Tibial nerve (tissue), 4 donors: ENCODE data around the gene CXXC5. TPM values are rescaled to one million over a fixed set of nuclear protein-coding genes. Genes with fewer than 3 reads are reported as not detected.

Source experiments
- DNase-seq, 2 donors: peaks; one replicate each; pipeline ENCODE4 v3.0.0-alpha.2; 2019; ENCODE audit warnings: low spot score in 2 of 2
- H3K27ac ChIP-seq, 4 donors: fragments of 200-600 bp; sonication (generic) in 3 of 4; one replicate each; pipeline ENCODE4 v1.5.1; 2017 to 2019; ENCODE audit warnings: mild to moderate bottlenecking in 1 of 4
- H3K27me3 ChIP-seq, 2 donors: fragments of 200-600 bp; sonication (generic) in 1 of 2; one replicate each; pipeline versions ENCODE4 v1.5.1 to v1.6.0; 2017 to 2019
- H3K36me3 ChIP-seq, 3 donors: fragments of 200-600 bp; sonication (generic); one replicate each; pipeline ENCODE4 v1.5.1; 2018 to 2019
- H3K4me1 ChIP-seq, 4 donors: fragments of 200-600 bp; sonication (generic) in 3 of 4; one replicate each; pipeline ENCODE4 v1.5.1; 2017 to 2019
- H3K4me3 ChIP-seq, 4 donors: fragments of 200-600 bp; sonication (generic) in 3 of 4; one replicate each; pipeline ENCODE4 v1.5.1; 2017 to 2019; ENCODE audit warnings: mild to moderate bottlenecking in 1 of 4, moderate library complexity in 1 of 4
- H3K9me3 ChIP-seq, 4 donors: fragments of 200-600 bp; sonication (generic) in 3 of 4; one replicate each; pipeline ENCODE4 v1.5.1; 2017 to 2019
- CTCF ChIP-seq, 5 experiments: fragments of 200-600 bp in 3 of 5; fragments of 450-650 bp in 2 of 5; sonication (generic) in 3 of 5; IDR thresholded peaks; one replicate each; pipeline ENCODE4 v1.5.1; 2016 to 2019; ENCODE audit warnings: antibody characterized with exemption in 5 of 5, mild to moderate bottlenecking in 3 of 5, moderate library complexity in 2 of 5
- EP300 ChIP-seq, 2 donors: sonication (generic); formaldehyde crosslinking; IDR thresholded peaks; one replicate each; pipeline ENCODE4 v1.6.1; 2017; ENCODE audit warnings: antibody characterized with exemption in 2 of 2, mild to moderate bottlenecking in 1 of 2
- POLR2A ChIP-seq, 2 donors: fragments of 450-650 bp; IDR thresholded peaks; one replicate each; pipeline ENCODE4 v1.6.1; 2017; ENCODE audit warnings: antibody characterized with exemption in 2 of 2, mild to moderate bottlenecking in 2 of 2, moderate library complexity in 2 of 2
- WGBS, 2 donors: methylation state at CpG; one replicate each; pipeline ENCODE4 v1.1.5; 2018; 5-methylcytosine and 5-hydroxymethylcytosine counted together
- total RNA-seq, 4 donors: library from RNA; depleted of rRNA; stranded (reverse); fragments of >200 nt; gene quantifications; one replicate each; pipeline ENCODE4 v1.1.0, GENCODE V29; 2016

The CXXC5 gene
- total RNA-seq, 4 donors from 2014 or later, result 45.0 to 80.4 (median 67.0) TPM

- peaks cover 5 to 100% (median 97%) of the 10 kb centered on the region in 4 donors for H3K4me1 ChIP-seq
These were observed 9.5 kb downstream of the CXXC5 start for GRCh38 chr5:139657363-139658321.

GRCh38 chr5:139658501-139658927, 10.4 kb downstream of the CXXC5 start:
- Histone ChIP-seq H3K4me1 (peaks cover 4 to 100% (median 93%) of the 10 kb centered on the region in 4 donors), H3K4me3 (peak overlapping the region in 1 of 4 donors; percentile 41), H3K27ac (peak overlapping the region; percentile 72 to 98 (median 90)), H3K36me3 (no peaks in the 10 kb centered on the region), H3K27me3 (no peaks in the 10 kb centered on the region), H3K9me3 (no peaks in the 10 kb centered on the region)
- DNase-seq, result no peak
- TF ChIP-seq CTCF (IDR thresholded peaks at IDR 0.05) (peak in 1 of 5 experiments; percentile 39), EP300 (IDR thresholded peaks at IDR 0.05) (peak in 1 of 2 donors; percentile 22), POLR2A (IDR thresholded peaks at IDR 0.05) (no peak)
- WGBS, 2 donors, result 13 to 41% methylated on average over 2 to 4 of the region's 14 CpGs

More at GRCh38 chr5:139657363-139658321, 9.5 kb downstream of the CXXC5 start:
- TF ChIP-seq EP300 (IDR thresholded peaks at IDR 0.05) (no peak), POLR2A (IDR thresholded peaks at IDR 0.05) (no peak), CTCF (IDR thresholded peaks at IDR 0.05) (no peak)
- 31 to 33% methylated on average over 11 of the region's 12 CpGs for WGBS, 2 donors
- no peaks in the 10 kb centered on the region for H3K27me3 ChIP-seq
- H3K36me3 ChIP-seq, result no peaks in the 10 kb centered on the region
- H3K9me3 ChIP-seq, result no peaks in the 10 kb centered on the region
- H3K4me3 ChIP-seq, result no peak overlapping the region
- DNase-seq, result no peak
- peak overlapping the region; percentile 72 to 98 (median 90) for H3K27ac ChIP-seq

- Histone ChIP-seq H3K36me3 (no peaks in the 10 kb centered on the region), H3K4me1 (peaks cover 0 to 100% (median 93%) of the 10 kb centered on the region in 4 donors), H3K27me3 (no peaks in the 10 kb centered on the region), H3K27ac (peak overlapping the region; percentile 72 to 98 (median 90)), H3K4me3 (peak overlapping the region in 3 of 4 donors; percentile 23 to 41 (median 39)), H3K9me3 (no peaks in the 10 kb centered on the region)
- DNase-seq, result no peak
- no peak for TF ChIP-seq POLR2A (IDR thresholded peaks at IDR 0.05)
- TF ChIP-seq EP300 (IDR thresholded peaks at IDR 0.05), result peak in 1 of 2 donors; percentile 15
- TF ChIP-seq CTCF (IDR thresholded peaks at IDR 0.05), result no peak
- 17 to 18% methylated on average over 15 of the region's 15 CpGs for WGBS, 2 donors
These were observed 10.9 kb downstream of the CXXC5 start for GRCh38 chr5:139658928-139659667.

DNA sequence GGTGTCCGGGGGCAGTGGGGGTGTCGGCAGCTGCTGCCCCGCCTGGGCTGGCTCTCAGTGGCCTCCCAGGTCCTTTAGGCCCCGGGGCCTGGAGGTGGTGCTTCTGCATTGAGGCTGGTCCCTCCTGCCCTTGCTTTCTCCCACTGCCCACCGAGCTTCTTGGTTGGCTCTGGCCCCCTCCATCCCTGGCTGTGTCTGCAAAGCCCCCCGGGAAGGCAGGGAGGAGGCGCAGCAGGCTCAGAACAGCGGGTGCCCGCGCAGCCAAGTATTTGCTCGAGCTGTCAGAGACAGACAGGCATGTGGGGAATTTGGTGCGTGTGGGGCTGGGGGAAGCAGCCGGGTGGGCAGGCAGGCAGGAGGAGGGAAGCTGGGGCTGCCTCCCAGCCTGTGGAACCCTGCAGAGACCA, 11.5 kb downstream of the CXXC5 start:
- H3K36me3 ChIP-seq, result no peaks in the 10 kb centered on the region
- peak overlapping the region; percentile 72 to 98 (median 90) for H3K27ac ChIP-seq
- H3K4me3 ChIP-seq, result peak overlapping the region in 3 of 4 donors; percentile 23 to 41 (median 39)
- no peaks in the 10 kb centered on the region for H3K27me3 ChIP-seq
- H3K4me1 ChIP-seq, result peaks cover 0 to 100% (median 93%) of the 10 kb centered on the region in 4 donors
- TF ChIP-seq POLR2A (IDR thresholded peaks at IDR 0.05), result no peak
- H3K9me3 ChIP-seq, result no peaks in the 10 kb centered on the region
- 9 to 15% methylated on average over 10 to 12 of the region's 13 CpGs for WGBS, 2 donors
- DNase-seq, result no peak

GRCh38 chr5:139660105-139660922, 12.2 kb downstream of the CXXC5 start:
- H3K4me3 ChIP-seq, result peak overlapping the region; percentile 12 to 41 (median 31)
- peak in 1 of 5 experiments; percentile 14 for TF ChIP-seq CTCF (IDR thresholded peaks at IDR 0.05)
- TF ChIP-seq POLR2A (IDR thresholded peaks at IDR 0.05), result peak in 1 of 2 donors; percentile 31
- peak in 1 of 2 donors; percentile 81 for TF ChIP-seq EP300 (IDR thresholded peaks at IDR 0.05)
- whole genome bisulfite sequencing, 2 donors, result 24 to 35% methylated on average over 7 to 14 of the region's 14 CpGs
- DNase-seq, result no peak
- H3K27ac ChIP-seq, result peak overlapping the region; percentile 72 to 98 (median 90)
- H3K27me3 ChIP-seq, result no peaks in the 10 kb centered on the region
- H3K9me3 ChIP-seq, result no peaks in the 10 kb centered on the region
- peaks cover 0 to 100% (median 93%) of the 10 kb centered on the region in 4 donors for H3K4me1 ChIP-seq
- no peaks in the 10 kb centered on the region for H3K36me3 ChIP-seq
